ENCODE measurements around the gene XXYLT1.
"Not testable (repeated sequence)": the region's sequence is repeated elsewhere in the genome, so short reads cannot be mapped to it uniquely, and the experiment has no call there.

Gene XXYLT1

GRCh38 chr3:195249858-195250464 lies 21.0 kb downstream of the XXYLT1 start:
- no peak for DNase-seq

DNA sequence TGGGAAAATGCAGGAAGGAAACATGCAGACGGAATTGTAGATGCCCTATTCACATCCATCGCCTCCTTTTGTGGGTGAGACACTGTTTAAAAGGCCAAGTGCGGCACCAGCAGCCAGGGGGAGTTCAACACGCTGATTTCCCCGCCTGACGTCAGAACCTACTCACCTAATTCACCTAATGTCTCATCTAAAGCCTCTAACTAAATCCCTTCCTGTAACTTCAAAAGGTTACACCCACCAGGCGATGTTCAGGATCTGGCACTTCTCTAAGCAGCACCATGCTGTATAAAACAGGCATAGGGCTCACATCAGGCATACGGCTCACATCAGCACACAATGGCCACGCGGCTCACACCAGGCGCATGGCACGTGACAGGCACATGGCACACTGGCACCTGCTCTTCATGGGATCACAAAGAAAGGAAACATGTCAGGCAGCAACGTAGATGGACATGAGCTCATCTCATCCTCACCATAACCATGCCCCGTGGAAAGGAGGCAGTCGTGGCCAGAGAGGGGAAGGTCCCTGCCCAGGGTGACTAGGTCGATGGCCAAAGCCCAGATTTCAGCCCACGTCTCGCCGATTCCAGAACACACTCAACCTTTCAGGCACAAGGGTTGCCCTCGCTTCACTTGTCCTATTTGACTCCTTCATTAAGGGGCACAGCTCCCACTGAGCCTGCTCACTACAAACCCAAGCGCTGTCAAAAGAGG lies 21.7 kb downstream of the XXYLT1 start:
- no peak for DNase-seq

- no peak for DNase-seq
These were observed 22.7 kb downstream of the XXYLT1 start for GRCh38 chr3:195248281-195248680.

DNA sequence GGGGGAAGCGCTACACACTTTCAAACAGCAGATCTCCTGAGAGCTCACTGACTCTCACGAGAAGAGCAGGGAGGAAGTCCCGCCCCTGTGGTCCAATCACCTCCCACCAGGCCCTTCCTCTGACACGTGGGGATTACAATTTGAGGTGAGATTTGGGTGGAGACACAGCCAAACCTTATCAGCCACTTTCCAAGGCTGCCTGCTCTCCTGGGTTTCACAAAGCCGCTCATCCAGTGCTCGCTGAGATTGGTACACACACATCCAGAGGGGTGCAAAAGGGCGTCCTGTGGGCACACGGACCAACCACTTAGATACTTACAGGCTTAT lies 23.1 kb downstream of the XXYLT1 start:
- DNase-seq: no peak

DNA sequence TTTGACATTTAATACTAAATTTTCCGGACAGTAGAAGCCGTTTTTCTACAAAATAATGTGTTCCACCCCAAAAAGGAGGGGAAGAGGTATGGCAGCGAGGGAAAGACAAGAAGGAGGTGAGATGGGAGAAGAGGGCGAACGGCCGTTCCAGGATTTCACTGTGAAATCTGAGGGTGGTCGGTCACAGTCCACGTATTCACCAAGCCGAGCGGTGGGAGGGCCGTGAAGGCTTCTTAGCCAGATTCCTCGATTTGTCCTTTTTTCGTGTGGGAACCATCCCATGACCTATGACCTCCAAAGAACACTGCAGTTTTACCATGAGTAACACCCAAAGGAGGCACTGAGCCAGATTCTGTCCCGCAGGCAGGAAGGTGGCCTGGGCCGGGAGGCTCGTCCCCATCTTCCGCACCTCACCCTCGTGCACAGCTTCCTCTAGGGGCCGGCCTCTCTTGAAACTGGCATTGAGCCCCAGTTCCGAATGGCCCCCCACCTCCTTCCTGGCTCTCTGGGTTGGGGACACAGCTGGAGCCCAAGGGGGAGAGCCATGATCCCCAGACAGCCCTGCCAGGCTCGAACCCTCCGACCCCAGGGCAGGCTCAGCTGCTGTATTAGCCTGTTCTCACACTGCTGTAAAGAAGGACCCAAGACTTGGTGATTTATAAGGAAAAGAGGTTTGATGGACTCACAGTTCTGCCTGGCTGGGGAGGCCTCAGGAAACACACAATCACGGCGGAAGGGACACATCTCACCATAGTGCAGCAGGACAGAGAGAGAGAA lies 23.7 kb downstream of the XXYLT1 start:
- no peak for DNase-seq

DNA sequence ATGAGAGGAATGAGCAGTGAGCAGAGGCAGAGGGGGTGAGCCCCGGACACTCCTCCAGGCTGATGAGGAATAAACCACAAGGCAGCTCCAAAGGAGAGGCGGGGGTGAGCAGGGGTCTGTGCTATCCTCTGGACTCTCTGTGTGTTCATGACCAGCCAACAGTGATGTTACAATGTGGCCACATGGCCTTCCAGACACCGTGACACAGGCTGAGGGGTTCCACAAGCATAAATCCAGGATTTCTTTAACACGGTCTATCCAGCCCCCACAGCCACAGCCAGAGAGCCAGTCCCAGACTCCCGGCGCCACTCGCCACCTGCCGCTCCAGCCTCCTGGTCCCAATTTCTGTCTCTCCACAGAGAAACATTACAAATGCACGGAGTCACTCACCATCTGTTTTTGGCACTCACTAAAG lies 24.4 kb downstream of the XXYLT1 start:
- no peak for DNase-seq

DNA sequence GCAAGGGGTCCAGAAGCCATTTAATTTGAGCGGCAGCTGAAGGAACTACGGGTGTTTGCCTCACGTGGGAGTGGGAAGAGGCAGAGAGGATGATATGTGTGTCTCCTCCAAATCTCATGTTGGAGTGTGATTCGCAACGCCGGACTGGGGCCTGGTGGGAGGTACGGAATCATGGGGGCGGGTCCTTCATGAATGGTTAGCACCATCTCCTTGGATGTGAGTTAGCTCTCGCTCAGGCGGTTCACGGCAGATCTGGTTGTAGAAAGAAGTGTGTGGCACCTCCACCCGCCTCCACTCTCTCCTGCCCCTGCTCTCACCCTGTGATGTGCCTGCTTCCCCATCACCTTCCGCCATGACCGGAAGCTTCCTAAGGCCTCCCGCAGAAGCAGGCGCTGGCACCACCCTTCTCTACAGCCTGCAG lies 25.4 kb downstream of the XXYLT1 start:
- DNase-seq: no peak

DNA sequence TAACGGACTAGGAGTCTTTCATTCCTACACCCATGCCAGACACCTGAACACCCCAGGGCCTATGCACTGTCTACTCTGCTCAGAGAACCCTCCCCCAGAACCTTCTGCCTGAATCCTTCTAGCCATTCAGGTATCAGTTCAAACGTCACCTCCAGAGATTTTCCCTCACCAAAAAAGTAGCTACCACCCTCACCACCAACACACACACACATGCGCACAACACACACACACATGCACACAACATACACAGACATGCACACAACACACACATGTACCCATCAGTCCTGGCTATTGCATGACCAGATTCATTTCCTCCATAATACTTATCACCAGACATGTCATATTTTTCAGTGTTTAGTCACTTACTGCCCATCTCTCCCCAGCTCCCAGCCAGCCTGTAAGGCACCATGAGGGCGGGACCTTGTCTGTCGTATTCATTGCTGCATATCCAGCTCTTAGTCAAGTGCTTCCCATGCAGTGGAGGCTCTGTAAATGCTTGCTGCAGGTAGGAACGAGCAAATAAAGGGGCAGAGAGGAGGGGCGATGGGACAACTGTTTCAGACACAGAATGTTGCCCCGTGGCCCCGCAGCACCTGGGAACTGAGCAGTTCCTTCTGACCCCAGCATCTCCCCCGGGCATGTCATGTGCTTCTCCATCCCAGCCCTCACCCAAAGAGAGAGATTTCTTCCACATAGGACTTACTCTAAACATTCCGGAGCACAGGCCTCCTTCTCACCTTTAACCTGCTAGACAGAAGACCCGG lies 29.2 kb downstream of the XXYLT1 start:
- DNase-seq: no peak

DNA sequence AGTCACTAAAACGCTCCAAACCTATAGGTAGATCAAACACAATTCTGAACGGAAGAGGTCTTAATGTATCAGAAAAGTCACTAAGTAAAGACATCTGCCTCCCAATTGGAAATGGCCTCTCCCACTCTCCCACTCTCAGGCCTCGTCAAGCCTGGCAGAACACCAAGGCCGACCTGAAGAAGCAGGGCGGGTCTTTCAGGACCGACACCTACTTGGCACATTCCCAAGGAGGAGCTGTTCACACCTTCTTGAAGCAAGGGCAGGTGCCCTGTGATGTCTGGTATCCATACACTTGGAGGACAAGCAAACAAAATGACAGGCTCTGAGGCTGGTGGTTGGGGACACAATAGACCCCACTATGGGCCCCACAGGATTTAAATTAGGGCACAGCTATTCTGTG lies 30.0 kb downstream of the XXYLT1 start:
- DNase-seq: no peak

DNA sequence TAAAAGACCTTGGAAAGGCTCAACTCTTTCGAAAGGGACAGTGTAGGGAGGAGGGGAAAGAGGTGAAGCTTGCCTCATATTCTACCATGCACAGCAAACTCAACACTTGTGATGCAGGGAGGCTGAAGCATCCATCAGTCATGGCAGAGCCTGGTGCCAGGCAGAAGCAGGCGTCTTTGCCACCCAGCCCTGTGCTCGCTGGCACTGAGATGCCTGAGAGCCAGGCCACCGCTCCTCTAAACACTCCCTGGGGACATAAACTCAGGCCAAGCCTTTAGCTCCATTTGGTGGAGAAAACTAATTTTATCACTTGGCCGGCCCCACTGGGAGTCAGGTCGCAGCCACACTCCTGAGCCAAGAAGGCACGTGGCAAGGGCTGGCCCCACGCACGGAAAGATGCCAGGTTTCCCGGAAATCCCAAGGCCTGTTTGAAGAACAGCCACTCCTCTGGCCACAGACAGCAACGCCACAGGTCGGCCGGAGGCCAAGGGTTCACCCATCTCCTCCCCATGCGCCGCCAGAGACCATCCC lies 30.7 kb downstream of the XXYLT1 start:
- no peak for DNase-seq

- no peak for DNase-seq
These were observed 31.8 kb downstream of the XXYLT1 start for GRCh38 chr3:195239121-195239520.

DNA sequence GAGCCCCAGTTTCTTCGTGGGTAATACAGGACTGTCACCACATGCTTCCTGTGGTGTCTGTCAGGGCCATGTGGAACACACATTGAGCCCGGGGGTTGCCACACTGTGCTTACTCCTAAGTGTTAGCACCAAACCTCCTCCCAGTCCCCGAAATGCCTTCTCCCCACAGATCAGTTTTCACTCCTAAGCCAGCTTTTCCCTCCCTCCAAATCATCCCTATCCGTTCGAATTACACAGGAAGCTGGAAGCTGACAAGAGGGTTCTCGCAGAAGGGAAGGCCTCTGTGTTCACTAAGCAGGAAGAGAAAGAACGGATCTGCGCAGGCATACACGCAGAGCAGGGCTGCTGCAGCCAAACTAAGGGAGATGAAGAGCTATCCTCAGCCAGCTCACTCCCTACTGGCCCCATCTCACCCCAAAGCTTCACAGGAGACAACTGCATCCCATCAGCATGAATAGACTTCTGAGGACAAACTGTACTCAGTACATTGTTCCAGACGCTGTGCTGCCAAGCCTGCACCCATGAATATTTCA lies 32.3 kb downstream of the XXYLT1 start:
- no peak for DNase-seq

DNA sequence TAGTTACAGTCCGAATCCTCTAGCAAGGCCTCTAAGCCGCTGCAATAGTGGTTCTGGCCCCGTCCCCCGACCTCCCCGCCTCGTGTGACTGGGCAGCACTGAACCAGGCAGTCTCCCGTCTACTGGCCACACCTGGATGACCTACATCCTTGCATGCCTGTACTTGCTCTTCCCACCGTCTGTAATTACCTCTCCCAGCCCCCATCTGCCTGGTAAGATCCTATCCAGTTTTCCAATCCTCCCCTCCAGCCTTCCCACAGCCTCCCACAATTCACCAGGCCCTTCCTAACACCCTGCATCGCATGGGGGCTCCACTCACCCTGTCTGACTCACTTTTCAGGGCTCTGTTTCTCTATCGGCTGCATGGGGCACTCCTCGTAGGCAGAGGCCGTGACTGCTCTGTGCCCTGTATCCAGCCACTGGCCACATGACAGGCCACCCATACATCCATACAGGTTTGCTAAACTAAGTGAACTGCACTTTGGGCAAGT lies 32.8 kb downstream of the XXYLT1 start:
- no peak for DNase-seq

DNA sequence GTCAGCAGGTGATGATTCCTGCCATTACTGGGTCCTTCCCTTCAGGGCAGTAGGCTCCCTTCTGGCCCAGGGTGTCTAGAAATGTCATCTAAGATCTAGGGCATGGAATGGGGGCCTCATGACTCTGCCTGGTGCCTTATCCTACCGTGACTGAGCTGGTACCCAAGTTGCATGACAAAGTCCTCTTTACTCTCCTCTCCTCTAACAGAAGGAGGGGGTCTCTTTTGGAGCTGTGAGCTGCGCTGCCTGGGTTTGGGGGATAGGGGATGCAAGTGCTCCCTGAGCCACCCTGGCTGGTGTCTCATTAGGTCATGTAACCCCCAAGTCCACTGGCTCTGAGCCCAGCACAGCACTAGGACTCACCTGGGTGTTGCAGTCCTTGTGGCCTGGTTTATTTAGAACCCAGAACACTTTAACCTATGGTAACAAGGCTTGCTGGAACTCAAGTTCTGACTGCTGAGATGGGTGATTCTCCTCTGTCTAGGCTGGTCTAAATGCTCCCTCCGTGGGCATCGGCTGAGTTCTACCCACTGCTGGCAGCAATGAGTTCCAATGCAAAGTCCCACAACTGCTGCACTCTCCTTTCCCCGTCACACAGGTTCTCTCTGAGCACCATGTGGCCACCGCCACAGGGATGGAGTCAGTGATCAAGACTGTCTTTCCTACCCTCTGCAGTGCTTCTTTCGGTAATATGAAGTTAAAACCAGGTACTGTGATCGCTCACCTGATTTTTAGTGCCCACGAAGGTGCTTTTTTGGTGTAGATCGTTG lies 34.0 kb downstream of the XXYLT1 start:
- no peak for DNase-seq

GRCh38 chr3:195236076-195236798 lies 34.7 kb downstream of the XXYLT1 start:
- no peak for DNase-seq

GRCh38 chr3:195230244-195230643 lies 40.7 kb downstream of the XXYLT1 start:
- no peak for DNase-seq

DNA sequence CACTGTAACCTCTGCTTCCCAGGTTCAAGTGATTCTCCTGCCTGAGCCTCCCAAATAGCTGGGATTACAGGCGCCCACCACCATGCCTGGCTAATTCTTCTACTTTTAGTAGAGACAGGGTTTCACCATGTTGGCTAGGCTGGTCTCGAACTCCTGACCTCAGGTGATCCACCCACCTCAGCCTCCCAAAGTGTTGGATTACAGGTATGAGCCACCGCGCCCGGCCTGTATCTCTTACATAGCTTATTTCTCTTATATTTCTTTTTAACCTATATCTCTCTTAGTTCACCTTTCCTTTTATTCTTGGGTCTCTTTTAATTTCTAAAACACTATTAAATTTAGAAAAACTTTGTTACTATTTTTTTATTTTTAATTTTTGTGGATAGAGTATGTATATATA lies 42.1 kb downstream of the XXYLT1 start:
- DNase-seq: not testable (repeated sequence)

DNA sequence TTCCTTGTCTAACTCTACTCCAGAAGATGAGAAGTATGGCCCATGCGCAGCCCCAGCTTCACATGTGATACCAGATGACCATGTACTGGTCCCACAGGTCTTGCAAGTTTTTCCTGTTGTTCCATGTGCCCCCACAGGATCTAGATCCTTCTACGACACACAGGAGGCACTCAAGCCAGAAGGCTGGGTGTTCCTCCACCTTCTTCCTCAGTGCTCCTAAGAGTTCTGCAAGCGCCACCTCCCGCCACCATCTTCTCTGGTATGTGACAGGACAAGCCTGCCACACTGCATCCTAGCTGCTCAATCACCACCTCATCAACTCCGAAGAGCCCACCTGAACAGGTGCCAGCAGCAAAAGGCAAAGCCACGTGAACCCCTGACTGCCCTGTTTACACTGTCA lies 43.1 kb downstream of the XXYLT1 start:
- no peak for DNase-seq

- DNase-seq: no peak
These were observed 44.0 kb downstream of the XXYLT1 start for GRCh38 chr3:195226900-195227447.

DNA sequence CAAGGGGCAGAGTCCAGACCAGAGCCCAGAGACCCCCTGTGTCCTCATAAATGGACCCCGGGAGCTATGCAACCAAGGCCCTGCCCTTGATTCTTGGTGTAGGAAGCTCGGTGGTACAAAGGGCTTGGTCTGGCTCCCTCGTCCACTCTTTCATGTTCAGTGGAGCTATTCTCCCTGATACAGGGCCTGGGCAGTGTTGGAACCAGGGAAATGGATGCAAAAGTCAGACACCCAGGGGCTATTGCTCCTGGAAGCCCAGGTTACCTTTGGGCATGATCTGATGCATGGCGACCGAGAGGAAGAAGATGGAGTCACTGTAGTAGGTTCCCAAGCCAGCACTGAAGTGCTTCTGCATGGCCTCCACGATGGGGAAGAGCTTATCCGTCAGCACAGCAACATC lies 44.5 kb downstream of the XXYLT1 start:
- DNase-seq: no peak

Measured in EL (cell line).